ENCODE data around the gene GAPDH.
"Not testable (repeated sequence)": the region's sequence is repeated elsewhere in the genome, so short reads cannot be mapped to it uniquely, and the experiment has no call there.

The GAPDH gene

DNA sequence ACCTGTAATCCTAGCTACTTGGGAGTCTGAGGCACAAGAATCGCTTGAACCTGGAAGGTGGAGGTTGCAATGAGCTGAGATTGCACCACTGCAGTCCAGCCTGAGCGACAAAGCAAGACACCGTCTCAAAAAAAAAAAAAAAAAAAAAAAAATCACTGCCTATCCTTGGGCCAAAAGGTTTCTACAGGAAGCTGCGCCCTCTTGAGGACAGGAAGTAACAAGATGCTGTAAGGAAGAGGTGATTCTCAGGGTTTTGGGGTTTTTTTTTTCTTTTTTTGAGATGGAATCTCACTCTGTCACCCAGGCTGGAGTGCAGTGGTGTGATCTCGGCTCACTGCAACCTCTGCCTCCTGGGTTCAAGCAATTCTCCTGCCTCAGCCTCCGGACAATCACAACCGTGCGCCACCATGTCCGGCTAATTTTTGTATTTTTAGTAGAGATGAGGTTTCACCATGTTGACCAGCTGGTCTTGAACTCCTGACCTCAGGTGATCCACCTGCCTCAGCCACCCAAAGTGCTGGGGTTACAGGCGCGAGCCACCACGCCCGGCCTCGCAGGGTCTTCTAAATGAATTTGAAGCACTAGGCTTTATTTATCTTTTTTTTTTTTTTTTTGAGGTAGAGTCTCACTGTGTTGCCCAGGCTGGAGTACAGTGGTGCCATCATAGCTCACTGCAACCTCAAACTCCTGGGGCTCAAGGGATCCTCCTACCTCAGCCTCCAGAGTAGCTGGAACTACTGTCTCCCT is 23.9 kb downstream of the GAPDH start:
- not testable (repeated sequence) for H3K4me3 ChIP-seq (ENCODE audit: low read depth, low read length)

DNA sequence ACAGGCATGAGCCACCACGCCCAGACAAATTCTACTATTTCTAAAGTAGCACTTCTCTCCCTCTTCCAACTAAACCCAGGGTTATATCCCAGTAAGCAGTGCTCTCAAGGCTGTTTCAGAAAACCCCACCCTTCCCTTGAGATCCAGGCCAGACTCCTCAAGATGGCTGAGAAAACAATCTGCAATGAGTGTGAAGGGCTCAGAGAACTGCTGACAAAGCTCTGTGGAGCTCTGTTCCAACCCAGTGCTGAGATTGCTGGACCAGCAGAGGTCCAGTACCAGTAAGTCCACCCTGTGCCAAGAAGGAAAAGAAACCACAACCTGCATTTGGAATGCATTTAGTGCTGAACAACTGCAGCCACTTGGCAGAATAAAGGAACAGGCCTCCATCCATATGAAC is 25.2 kb downstream of the GAPDH start:
- no peak overlapping the region for H3K4me3 ChIP-seq (ENCODE audit: low read depth, low read length)

DNA sequence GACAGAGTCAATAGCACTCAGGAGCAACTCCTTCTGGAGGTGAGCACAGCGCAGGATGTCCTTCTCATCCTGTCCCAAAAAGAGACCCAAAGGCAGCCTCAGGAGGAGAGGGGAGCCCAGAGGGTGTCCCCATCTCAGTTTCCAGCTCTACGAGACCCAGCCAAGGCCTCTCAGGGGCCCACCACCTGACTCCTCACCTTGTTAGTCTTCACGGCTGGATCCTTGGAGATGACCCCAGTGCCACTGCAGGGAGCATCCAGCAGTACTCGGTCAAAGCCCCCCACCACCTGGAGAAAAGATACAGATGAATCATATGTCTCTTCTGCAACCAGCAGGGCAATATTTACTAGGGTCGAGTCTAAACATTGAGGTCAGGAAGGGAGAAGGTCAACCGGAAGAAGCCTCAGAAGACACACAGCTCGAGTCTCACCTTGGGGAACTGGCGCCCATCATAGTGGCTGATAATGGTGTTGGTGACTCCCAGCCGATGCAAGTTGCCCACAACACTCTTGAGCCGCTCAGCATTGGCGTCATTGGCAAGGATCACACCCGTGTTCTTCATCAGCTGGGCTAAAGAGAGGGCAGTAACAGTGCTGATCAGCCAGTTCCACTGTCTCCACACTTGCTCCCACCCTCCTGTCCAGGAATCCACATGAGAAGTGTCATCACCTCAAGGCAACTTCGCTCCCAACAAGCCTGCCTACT is 26.3 kb downstream of the GAPDH start:
- no peak overlapping the region for H3K4me3 ChIP-seq (ENCODE audit: low read depth, low read length)

DNA sequence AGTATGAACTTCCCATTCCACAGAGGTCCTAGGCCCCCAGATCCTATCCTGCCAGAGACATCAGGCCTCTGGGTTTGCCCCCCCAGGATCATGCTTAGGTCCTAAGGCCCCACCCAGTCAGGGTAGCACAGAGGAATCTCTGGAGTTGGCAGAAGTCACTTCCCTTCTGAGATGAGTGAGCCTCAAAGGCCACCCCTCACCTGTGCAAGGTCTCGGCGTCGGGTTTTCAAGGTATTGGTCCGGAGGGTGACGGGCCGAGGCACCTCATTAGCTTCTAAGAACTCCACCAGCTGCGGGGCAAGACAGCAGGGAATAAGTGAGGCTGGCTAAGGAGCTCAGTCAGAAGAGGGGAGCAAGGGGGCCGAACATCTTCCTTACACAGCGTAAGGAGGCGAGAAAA is 28.6 kb downstream of the GAPDH start:
- H3K4me3 ChIP-seq (ENCODE audit: low read depth, low read length), result no peak overlapping the region

DNA sequence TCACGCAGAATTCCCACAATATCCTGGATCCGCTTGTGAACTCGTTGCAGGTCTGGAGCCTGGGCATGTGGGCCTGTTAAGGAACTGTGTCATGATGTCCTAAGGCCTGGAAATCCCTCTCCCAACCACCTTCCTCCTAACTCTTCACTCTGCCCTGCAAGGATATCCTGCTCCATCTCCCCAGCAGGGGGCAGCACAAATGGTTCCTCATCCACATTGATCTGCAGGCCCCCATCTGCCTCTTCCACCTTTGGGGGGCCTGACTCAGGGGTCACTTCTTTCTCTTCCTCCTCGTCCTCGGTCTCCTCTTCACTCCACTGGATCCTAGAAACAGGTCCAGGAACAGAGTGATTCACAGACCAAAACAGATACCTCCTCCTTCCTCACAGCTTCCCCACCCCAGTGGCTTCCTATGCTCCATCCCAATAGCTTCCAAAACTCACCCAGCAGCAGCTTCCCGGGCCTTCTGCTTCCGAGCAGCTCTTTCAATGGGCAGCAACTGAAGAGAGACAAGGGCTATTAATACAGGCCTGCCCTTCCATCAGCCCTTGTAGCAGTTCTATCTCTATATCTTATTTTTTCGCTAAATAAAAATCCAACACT is 29.2 kb downstream of the GAPDH start:
- H3K4me3 ChIP-seq (ENCODE audit: low read depth, low read length), result no peak overlapping the region

DNA sequence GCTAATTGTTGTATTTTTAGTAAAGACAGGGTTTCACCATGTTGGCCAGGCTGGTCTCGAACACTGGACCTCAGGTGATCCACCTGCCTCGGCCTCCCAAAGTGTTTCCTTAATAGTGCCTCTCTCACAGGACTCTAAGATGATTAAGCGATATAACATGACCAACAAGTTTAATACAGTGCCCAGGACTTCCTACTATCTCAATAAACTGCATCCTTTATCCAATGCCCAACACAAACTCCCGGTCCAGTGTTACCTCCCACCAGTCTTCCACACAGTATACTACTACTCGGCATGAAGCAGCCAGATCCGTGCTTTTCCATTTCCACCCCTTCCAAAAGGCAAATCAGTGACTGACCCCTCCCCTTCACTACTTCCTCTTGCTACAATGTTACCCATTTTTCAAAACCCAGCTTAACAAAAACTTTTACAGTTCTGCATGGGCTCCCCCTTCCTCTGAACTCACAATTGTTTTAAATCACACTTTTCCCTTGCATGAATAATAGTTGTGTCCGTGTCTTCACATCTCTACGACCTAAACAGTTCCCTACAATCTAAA is 32.9 kb downstream of the GAPDH start:
- peak overlapping the region; percentile 99 for H3K4me3 ChIP-seq (ENCODE audit: low read depth, low read length)

DNA sequence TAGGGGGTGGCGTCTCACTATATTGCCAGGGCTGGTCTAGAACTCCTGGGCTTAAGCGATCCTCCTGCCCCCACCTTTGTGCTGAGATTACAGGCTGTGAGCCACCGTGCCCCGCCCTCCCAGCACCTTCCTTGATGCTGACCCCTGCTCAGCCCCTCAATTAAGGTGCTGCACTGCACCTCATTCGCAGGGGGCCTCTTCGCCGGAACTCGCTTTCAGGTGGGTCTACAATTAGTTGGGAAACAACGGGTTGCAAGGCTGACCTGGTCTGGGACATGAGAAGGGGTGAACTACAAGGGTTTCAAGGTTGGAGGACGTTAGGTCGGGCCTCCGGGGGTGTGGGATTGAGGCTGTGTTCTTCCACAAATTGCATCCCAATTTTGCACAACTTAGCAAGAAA is 35.0 kb downstream of the GAPDH start:
- no peak overlapping the region for H3K4me3 ChIP-seq (ENCODE audit: low read depth, low read length)

DNA sequence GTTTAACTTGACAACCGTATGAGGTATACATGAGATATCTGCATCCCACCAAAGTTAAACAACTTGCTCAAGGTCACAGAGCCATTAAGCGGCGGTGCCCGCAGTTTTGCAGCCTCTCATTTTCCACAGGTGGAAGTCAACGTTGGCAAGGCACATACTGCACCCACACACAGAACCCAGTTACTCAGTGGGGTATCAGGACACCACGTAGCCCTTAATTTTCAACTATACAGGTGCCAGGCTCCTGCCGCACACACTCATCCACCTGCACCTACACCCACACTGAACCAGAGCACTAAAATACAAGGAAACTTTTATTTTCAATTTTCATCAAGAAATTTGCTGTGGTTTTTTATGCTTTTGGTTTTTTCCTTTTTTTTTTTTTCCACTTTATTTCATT is 35.5 kb downstream of the GAPDH start:
- no peak overlapping the region for H3K4me3 ChIP-seq (ENCODE audit: low read depth, low read length)

DNA sequence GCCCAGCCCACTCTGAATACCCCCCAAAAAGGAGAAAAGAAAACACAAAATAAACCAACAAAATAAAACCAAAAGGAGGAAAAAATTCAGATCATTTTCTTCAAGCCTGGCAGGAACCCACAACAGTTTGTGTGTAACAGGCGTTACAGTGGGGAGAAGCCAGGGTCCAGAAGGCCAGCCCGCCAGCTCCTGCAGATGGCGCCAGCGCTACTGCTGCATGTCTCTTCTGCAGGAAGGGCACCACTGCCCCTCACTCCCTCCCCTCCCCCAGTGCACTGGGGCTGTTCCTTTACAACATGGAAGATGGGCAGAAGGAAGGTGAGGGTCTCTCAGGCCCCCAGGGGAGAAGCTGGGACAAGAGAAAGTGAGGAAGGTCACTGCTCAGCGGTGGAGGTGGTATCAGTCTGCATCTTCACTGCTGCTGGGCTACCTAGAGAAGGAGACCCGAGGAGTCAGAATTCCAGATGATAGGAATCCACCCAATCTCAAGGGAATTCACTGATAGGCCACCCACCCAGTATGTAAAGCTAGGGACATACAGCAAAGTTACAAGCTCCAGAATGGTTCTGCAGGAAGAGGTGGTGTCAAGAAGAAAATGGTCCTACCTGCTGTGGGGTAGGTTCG is 36.1 kb downstream of the GAPDH start:
- no peak overlapping the region for H3K4me3 ChIP-seq (ENCODE audit: low read depth, low read length)

DNA sequence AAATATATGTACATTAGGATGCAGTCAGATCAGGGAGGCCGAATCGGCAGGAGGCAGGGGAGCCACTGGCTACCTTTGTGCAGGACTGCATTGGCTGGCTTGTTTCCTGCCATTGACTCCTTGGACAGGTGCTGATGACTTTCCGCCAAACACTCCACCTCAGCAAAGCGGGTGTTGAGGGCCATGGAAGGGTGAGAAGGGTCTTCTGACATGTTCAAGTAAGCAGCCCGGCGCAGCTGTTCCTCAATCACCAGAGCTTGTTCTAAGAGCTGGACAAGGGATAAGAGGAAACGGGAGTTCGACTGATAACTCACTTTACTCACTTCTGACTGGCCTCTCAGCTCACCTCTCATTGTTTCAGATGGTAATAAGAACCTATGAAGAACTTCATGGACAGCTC is 38.7 kb downstream of the GAPDH start:
- H3K4me3 ChIP-seq (ENCODE audit: low read depth, low read length), result no peak overlapping the region

DNA sequence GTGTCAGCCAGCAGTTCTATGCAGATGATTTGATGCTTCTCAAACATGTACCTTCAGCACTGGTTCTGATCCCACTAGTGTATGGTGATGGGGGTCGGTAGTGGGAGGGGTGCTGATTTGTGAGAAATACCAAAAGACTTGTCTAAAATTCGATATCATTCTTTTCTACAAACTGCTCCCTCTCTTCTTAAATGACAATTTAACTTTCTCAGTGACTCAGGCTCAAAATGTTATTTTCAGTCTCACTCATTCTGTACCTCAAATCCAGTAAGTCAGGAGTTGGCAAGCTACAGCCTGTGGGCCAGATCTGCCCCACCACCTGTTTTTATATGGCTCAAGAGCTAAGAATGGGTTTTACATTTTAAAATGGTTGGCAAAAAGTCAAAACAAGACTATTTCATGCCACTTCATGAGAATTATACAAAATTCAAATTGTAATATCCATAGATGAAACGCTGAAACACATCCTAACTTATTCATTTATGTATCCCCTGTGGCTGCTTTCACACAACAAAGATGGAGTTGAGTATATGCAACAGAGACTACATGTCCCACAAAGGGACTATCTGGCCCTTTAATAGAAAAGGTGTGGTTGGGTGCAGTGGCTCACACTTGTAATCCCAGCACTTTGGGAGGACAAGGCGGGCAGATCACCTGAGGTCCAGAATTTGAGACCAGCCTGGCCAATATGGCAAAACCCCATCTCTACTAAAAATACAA is 40.4 kb downstream of the GAPDH start:
- no peak overlapping the region for H3K4me3 ChIP-seq (ENCODE audit: low read depth, low read length)

DNA sequence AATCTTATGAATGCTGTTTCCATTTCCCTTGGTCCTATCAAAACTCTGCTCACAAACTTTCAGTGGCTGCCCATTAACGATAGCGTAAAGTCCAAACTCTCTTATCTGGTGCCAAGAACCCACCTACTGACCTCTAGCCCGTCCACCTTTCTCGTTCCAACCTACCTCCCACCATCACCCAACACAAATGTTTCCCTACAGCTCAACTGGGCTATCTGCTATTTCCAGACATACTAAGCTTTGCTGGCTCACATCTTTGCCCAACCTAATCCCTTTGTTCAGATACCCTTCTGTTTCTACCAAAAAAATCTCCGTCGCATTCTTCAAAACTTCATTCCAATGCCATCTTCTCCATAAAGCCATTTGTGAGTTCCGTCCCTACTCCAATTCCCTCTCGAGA is 41.3 kb downstream of the GAPDH start:
- H3K4me3 ChIP-seq (ENCODE audit: low read depth, low read length), result no peak overlapping the region

DNA sequence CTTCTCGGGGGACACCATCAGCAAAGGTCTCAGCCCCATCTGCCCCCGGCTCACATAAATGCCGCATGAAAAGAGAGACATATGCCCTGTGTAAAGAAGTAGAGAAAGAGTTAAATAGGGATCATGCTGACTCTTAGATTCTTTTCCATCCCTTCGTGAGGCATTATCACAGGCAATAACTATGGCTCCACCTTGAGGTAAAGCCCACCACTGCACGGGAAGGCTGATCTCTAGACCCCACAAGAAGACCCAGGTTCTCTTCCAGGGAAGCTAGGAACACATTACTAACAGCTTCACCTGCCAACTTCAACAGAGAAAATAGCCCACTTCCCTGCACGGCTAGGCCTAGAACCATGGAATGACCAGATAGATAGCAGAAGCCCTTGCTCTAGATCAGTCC is 47.9 kb downstream of the GAPDH start:
- no peak overlapping the region for H3K4me3 ChIP-seq (ENCODE audit: low read depth, low read length)

DNA sequence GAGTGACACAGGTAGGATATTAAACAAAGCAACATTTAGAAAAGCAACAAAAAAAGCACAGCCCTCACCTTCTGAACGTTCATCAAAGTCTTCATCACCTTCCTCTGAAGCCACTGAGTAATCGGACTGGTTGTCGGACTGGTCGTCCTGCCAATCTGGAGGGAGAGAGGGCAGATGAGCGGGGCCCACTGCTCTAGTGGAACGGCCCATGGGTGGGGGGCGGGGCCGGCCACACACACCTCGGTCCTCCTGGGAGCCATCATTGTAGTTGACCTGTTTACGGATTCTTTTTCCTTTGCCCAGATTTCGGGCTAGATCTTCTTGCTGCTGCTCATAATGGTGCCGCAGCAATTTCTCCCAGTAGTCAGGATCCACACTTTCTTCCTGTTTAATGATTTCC is 48.6 kb downstream of the GAPDH start:
- no peak overlapping the region for H3K4me3 ChIP-seq (ENCODE audit: low read depth, low read length)

DNA sequence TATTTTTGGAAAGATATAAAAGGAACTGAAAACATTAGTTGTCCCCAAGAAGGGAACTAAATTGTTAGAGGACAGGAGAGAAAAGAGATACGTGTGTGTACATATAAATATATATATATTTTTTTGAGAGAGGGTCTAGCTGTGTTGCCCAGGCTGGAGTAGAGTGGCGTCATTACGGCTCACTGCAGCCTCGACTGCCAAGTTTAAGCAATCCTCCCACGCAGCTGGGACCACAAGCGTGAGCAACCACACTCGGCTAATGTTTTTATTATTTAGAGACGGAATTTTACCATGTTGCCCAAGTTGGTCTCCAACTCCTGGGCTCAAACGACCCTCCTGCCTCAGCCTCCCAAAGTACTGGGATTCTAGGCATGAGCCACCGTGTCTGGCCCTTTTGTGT is 50.0 kb downstream of the GAPDH start:
- no peak overlapping the region for H3K4me3 ChIP-seq (ENCODE audit: low read depth, low read length)

DNA sequence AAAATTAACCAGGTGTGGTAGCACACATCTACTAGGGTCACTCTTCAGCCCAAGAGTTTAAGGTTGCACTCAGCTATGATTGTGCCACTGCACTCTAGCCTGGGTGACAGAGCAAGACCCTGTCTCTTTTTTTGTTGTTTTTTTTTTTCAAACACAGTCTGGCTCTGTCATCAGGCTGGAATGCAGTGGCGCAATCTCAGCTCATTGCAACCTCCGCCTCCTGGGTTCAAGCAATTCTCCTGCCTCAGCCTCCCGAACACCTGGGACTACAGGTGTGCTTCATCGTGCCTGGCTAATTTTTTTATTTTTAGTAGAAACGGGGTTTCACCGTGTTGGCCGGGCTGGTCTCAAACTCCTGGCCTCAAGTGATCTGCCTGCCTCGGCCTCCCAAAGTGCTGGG is 52.3 kb downstream of the GAPDH start:
- H3K4me3 ChIP-seq (ENCODE audit: low read depth, low read length), result not testable (repeated sequence)
